PC-3 (cell line): ENCODE measurements around the gene RASAL2.

Experiments used
- CTCF ChIP-seq: fragments of 300-600 bp; sonication (generic); conservative IDR thresholded peaks from 2 replicates; pipeline ENCODE4 v1.5.1; 2017; ENCODE audit warnings: antibody characterized with exemption, low read depth, mild to moderate bottlenecking, low read length
- EZH2 ChIP-seq: fragments of 300-600 bp; sonication (generic); IDR thresholded peaks from one replicate; pipeline ENCODE4 v1.6.1; 2017; ENCODE audit warnings: antibody characterized with exemption, mild to moderate bottlenecking, low read length; ENCODE audit not compliant: unreplicated experiment

DNA sequence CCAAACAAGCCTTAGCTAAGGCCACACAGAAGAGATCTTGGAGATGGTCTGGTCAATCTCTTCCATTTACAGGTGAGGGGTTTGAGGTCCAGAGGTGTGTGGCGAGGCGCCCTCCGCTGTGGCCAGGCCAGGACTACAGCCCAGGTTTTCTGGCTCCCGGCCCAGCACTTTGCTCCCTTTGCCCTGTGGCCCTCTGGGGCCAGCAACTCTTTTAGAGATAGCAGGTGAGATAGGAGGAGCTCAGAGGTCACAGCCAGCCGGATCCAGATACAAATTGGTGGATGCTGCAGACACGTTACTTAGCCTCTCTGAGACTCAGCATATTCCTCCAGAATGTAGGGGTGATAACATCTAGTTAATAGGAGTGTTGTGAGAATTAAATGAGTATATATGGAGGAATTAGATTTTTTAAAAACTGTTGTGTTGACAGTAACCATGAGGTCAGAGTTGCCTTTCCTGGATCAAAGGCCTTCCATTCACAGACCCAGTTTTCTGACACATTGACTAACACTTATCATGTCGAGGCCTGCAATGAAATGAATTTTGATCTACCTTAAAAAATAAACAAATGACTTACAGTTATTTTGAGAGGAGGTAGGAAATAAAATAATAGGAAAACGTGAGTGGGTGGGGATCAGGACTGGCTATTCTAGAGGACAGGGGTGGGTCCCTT, 435.6 kb downstream of the RASAL2 start:
- no peak for TF ChIP-seq CTCF
- no peak for TF ChIP-seq EZH2
